PC-9 (cell line): ENCODE results near the gene HSCB. TPM values are rescaled to one million over a fixed set of nuclear protein-coding genes. Genes with fewer than 3 reads are reported as not detected.
"Not testable (repeated sequence)": the region's sequence is repeated elsewhere in the genome, so short reads cannot be mapped to it uniquely, and the experiment has no call there.

ENCODE experiments used
- BruUV-seq: library from RNA; stranded (reverse); fragments of 400-500 nt; replicated peaks from 2 replicates; lab custom pipeline; 2021; lab: Mats Ljungman, UMichigan
- CTCF ChIA-PET: fragments of 300-600 bp; sonication (Branson Sonifier 250); formaldehyde crosslinking; loops from one replicate; lab custom pipeline; 2022; ENCODE audit warnings: antibody characterized with exemption; lab: Charles Lee
- POLR2A ChIA-PET: fragments of 300-600 bp; sonication (Branson Sonifier 250); formaldehyde crosslinking; loops from one replicate; lab custom pipeline; 2022; ENCODE audit warnings: antibody characterized with exemption; ENCODE audit not compliant: unreplicated experiment; lab: Charles Lee
- DNase-seq, 2 experiments: peaks; one replicate each; pipeline versions ENCODE4 v3.0.0 to v3.0.0-alpha.2; 2015 to 2022; ENCODE audit warnings: mixed read lengths in 1 of 2
- H2AFZ ChIP-seq: fragments of 200-600 bp; sonication (generic); 2 replicates; pipeline ENCODE4 v1.8.1; 2017; ENCODE audit warnings: antibody characterized with exemption
- H3F3A ChIP-seq: fragments of 200-600 bp; sonication (generic); 2 replicates; pipeline ENCODE4 v1.8.1; 2017; ENCODE audit warnings: antibody characterized with exemption, mild to moderate bottlenecking, low read depth; ENCODE audit not compliant: insufficient read depth
- H3K27ac ChIP-seq: fragments of 200-600 bp; sonication (generic); 2 replicates; pipeline ENCODE4 v1.6.1; 2016; ENCODE audit warnings: mixed run types
- H3K27me3 ChIP-seq: fragments of 200-600 bp; sonication (generic); 2 replicates; pipeline ENCODE4 v1.6.1; 2016; ENCODE audit warnings: low read depth, mixed run types; ENCODE audit not compliant: insufficient read depth
- H3K36me3 ChIP-seq: fragments of 200-600 bp; sonication (generic); 2 replicates; pipeline ENCODE4 v1.6.1; 2016; ENCODE audit warnings: low read depth, mixed run types
- H3K4me1 ChIP-seq: fragments of 200-600 bp; sonication (generic); replicated peaks from 2 replicates; pipeline ENCODE4 v1.6.1; 2016; ENCODE audit warnings: mixed run types; ENCODE audit not compliant: insufficient read depth
- H3K4me2 ChIP-seq: fragments of 200-600 bp; sonication (generic); 2 replicates; pipeline ENCODE4 v1.6.1; 2017; ENCODE audit warnings: mixed run types
- H3K4me3 ChIP-seq: fragments of 200-600 bp; sonication (generic); 2 replicates; pipeline ENCODE4 v1.6.1; 2016; ENCODE audit warnings: mixed run types
- H3K79me2 ChIP-seq: fragments of 200-600 bp; sonication (generic); 2 replicates; pipeline ENCODE4 v1.6.1; 2017; ENCODE audit warnings: low read depth, mixed run types
- H3K9me2 ChIP-seq: fragments of 200-600 bp; sonication (generic); 2 replicates; pipeline ENCODE4 v1.8.1; 2017; ENCODE audit warnings: mild to moderate bottlenecking; ENCODE audit not compliant: insufficient read depth
- H3K9me3 ChIP-seq: fragments of 200-600 bp; sonication (generic); 2 replicates; pipeline ENCODE4 v1.8.1; 2016; ENCODE audit warnings: low read depth; ENCODE audit not compliant: insufficient read depth
- H4K20me1 ChIP-seq: fragments of 200-600 bp; sonication (generic); 2 replicates; pipeline ENCODE4 v1.8.1; 2017; ENCODE audit not compliant: insufficient read depth
- EZH2 ChIP-seq: fragments of 200-600 bp; sonication (generic); IDR thresholded peaks from 2 replicates; pipeline ENCODE4 v1.8.0; 2017; ENCODE audit warnings: antibody characterized with exemption, low read depth
- intact Hi-C: fragments of 100-400 bp; cut with micrococcal nuclease; formaldehyde crosslinking; loops from one replicate; pipeline ENCODE4 v1.10.0; 2022; ENCODE audit not compliant: unreplicated experiment
- total RNA-seq: library from RNA; stranded (reverse); gene quantifications from 2 replicates; pipeline ENCODE4 v1.2.3, GENCODE V29; 2021
- TF ChIP-seq, protein P1 (sequence below): fragments of 200-600 bp; sonication (generic); conservative IDR thresholded peaks from 2 replicates; pipeline ENCODE4 v1.6.1; 2017; ENCODE audit warnings: mixed run types, antibody characterized with exemption, mild to moderate bottlenecking, moderate library complexity

Gene HSCB
- total RNA-seq, 1 experiment from 2014 or later: 8.3 TPM

DNA sequence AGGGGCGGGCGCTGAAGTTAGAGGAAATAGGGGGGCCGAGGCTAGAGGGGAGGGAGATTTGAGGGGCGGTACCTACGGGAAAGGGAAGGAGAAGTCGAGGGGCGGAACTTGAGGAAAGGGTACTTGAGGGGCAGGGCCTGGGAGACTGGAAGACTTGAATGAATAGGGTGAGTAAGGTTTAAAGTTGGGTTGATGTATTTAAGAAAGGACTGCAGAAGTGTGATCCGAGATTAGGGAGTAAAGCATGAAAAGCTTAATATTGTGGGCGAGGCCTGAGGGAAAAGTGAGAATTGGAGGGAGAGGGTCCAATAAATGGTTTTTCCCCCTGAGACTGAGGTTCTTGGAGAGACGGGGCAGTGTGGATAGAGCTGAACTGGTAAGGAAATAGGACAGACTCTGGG lies 723 bp downstream of the HSCB start:
- no TSS peak for BruUV-seq
- POLR2A ChIA-PET: no interaction called here
- CTCF ChIA-PET: no interaction called here
- intact Hi-C loops: no loop called here
- peak overlapping the region; percentile 95; the same call in 1 of the 2 replicates for H2AFZ ChIP-seq
- DNase-seq: no peak
- H3K36me3 ChIP-seq: peaks cover 6% of the 10 kb centered on the region
- H3F3A ChIP-seq: 0 out of 2 replicates have a peak, but pooled peaks cover 3% of the 10 kb centered on the region
- no peaks in the 10 kb centered on the region for H3K9me3 ChIP-seq
- H3K4me1 ChIP-seq: peaks cover 15% of the 10 kb centered on the region; the same call in 1 of the 2 replicates
- no peaks in the 10 kb centered on the region for H3K9me2 ChIP-seq
- peak overlapping the region; percentile 92 for H3K4me2 ChIP-seq
- peak overlapping the region; percentile 75 for H3K27ac ChIP-seq
- no peaks in the 10 kb centered on the region for H3K27me3 ChIP-seq
- TF ChIP-seq, protein P1, sequence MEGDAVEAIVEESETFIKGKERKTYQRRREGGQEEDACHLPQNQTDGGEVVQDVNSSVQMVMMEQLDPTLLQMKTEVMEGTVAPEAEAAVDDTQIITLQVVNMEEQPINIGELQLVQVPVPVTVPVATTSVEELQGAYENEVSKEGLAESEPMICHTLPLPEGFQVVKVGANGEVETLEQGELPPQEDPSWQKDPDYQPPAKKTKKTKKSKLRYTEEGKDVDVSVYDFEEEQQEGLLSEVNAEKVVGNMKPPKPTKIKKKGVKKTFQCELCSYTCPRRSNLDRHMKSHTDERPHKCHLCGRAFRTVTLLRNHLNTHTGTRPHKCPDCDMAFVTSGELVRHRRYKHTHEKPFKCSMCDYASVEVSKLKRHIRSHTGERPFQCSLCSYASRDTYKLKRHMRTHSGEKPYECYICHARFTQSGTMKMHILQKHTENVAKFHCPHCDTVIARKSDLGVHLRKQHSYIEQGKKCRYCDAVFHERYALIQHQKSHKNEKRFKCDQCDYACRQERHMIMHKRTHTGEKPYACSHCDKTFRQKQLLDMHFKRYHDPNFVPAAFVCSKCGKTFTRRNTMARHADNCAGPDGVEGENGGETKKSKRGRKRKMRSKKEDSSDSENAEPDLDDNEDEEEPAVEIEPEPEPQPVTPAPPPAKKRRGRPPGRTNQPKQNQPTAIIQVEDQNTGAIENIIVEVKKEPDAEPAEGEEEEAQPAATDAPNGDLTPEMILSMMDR: no peak
- TF ChIP-seq EZH2: no peak
- peak overlapping the region; percentile 88 for H3K4me3 ChIP-seq
- H4K20me1 ChIP-seq: no peaks in the 10 kb centered on the region
- peaks cover 47% of the 10 kb centered on the region for H3K79me2 ChIP-seq

DNA sequence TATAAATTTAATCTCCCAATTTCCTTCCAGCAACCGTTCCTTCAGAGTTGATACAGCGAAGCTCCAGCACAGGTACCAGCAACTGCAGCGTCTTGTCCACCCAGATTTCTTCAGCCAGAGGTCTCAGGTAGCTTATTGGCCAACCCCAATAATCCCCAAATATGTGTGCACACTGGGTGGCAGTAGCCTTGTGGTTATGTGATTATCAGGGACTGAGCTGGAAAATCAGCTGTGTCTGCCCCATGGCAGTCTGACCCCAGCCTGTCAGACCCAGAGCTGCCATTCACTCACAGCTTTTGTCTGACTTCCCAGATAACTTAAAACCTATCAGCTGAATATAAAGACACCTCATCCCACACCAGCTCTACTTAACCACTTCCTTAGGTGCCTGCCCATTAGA lies 2.0 kb downstream of the HSCB start:
- Histone ChIP-seq H3K36me3 (peaks cover 6% of the 10 kb centered on the region), H3K27ac (no peak overlapping the region), H3K4me3 (no peak overlapping the region), H3K4me2 (no peak overlapping the region), H4K20me1 (no peaks in the 10 kb centered on the region), H3K9me2 (no peaks in the 10 kb centered on the region), H3K79me2 (peaks cover 36% of the 10 kb centered on the region), H3K9me3 (no peaks in the 10 kb centered on the region), H3F3A (peaks cover 3% of the 10 kb centered on the region; the same call in 1 of the 2 replicates), H2AFZ (no peak overlapping the region), H3K4me1 (peaks cover 15% of the 10 kb centered on the region; the same call in 1 of the 2 replicates), H3K27me3 (no peaks in the 10 kb centered on the region)
- CTCF ChIA-PET: no interaction called here
- no peak for DNase-seq
- POLR2A ChIA-PET: no interaction called here
- intact Hi-C loops: no loop called here
- TF ChIP-seq, protein P1: no peak
- TF ChIP-seq EZH2: no peak
- BruUV-seq: TSS peak; percentile 37

DNA sequence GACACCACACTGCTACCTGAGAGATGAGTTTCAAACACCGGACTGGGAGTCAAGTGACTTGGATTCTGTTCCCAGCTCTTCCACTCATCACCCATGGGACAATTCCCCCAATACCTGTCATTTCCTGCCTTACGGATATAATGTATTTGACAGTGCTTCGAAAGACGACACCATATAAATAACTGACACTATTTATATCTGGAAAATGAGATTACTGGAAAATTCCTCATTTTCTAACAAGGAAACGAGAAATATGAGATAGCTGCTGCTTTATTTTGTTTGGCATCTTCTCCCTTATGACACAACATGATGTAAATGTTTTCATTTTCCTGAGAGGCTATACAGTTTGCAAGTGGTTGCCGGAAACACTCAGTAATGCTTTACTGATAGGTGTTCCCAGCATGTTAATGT lies 8.6 kb downstream of the HSCB start:
- Histone ChIP-seq H2AFZ (no peak overlapping the region), H4K20me1 (no peaks in the 10 kb centered on the region), H3F3A (no peaks in the 10 kb centered on the region; the same call in none of the 2 replicates), H3K27ac (no peak overlapping the region), H3K4me3 (no peak overlapping the region), H3K4me2 (no peak overlapping the region), H3K4me1 (no peaks in the 10 kb centered on the region), H3K79me2 (no peaks in the 10 kb centered on the region), H3K27me3 (no peaks in the 10 kb centered on the region), H3K9me2 (no peaks in the 10 kb centered on the region), H3K36me3 (peaks cover 9% of the 10 kb centered on the region), H3K9me3 (no peaks in the 10 kb centered on the region)
- intact Hi-C loops: no loop called here
- CTCF ChIA-PET: no interaction called here
- POLR2A ChIA-PET: interaction anchor here (0.7 kb wide), 1 partner anchor 965 kb away, joined by 12 read pairs; no protein-coding TSS in a partner anchor
- DNase-seq: no peak
- no peak for TF ChIP-seq EZH2
- TF ChIP-seq, protein P1: no peak
- BruUV-seq: no TSS peak

DNA sequence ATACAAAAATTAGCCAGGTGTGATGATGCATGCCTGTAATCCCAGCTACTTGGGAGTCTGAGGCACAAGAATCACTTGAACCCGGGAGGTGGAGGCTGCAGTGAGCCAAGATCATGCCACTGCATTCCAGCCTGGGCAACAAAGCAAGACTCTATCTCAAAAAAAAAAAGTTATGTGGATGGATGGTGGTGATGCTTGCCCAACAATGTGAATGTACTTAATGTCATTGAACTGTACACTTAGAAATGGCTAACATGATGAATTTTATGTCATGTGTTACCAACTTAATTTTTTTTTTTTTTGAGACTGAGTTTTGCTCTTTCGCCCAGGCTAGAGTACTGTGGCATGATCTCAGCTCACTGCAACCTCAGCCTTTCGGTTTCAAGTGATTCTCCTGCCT lies 12.7 kb downstream of the HSCB start:
- H3K27ac ChIP-seq, H3K4me3 ChIP-seq, H3F3A ChIP-seq, H4K20me1 ChIP-seq, H3K9me2 ChIP-seq, H3K79me2 ChIP-seq, intact Hi-C loops, H3K9me3 ChIP-seq, POLR2A ChIA-PET, H3K27me3 ChIP-seq, H3K4me2 ChIP-seq, DNase-seq, H2AFZ ChIP-seq, H3K4me1 ChIP-seq, CTCF ChIA-PET, H3K36me3 ChIP-seq, BruUV-seq: not testable (repeated sequence)
